Activated CD8-positive, alpha-beta T cell treated with anti-CD3 and anti-CD28 coated beads for 36 hours (primary cell): Measurements from ENCODE around the gene PTPN12. TPM values are rescaled to one million over a fixed set of nuclear protein-coding genes. Genes with fewer than 3 reads are reported as not detected.

ENCODE experiments used
- ATAC-seq: fragments of 200-7000 bp; cut with Tn5 transposase; one replicate; pipeline ENCODE4 v1.10.0; 2021; ENCODE audit warnings: mild to moderate bottlenecking, moderate library complexity
- CTCF ChIA-PET: fragments of 350-600 bp; sonication (Branson Sonifier 250); formaldehyde crosslinking; loops from one replicate; lab custom pipeline; 2021; ENCODE audit warnings: antibody characterized with exemption; lab: Charles Lee
- POLR2A ChIA-PET: fragments of 350-600 bp; sonication (Branson Sonifier 250); formaldehyde crosslinking; loops from one replicate; lab custom pipeline; 2021; ENCODE audit warnings: antibody characterized with exemption; lab: Charles Lee
- DNase-seq: peaks from one replicate; pipeline ENCODE4 v3.0.0-alpha.2; 2020
- H3K27ac Mint-ChIP-seq: one replicate; pipeline ENCODE4 v1.8.0; 2021; ENCODE audit warnings: mild to moderate bottlenecking, mixed read lengths
- H3K27me3 Mint-ChIP-seq: one replicate; pipeline ENCODE4 v1.8.0; 2021; ENCODE audit warnings: mixed read lengths
- H3K36me3 Mint-ChIP-seq: one replicate; pipeline ENCODE4 v1.8.0; 2021; ENCODE audit warnings: low read depth, mixed read lengths
- H3K4me1 Mint-ChIP-seq: one replicate; pipeline ENCODE4 v1.8.0; 2021; ENCODE audit warnings: low read depth, mixed read lengths
- H3K4me3 Mint-ChIP-seq: one replicate; pipeline ENCODE4 v1.8.0; 2021; ENCODE audit warnings: mild to moderate bottlenecking, moderate library complexity, mixed read lengths
- H3K9me3 Mint-ChIP-seq: one replicate; pipeline ENCODE4 v1.8.0; 2021; ENCODE audit warnings: mixed read lengths
- CTCF ChIP-seq: fragments of 200-600 bp; IDR thresholded peaks from one replicate; pipeline ENCODE4 v1.8.0; 2022; ENCODE audit warnings: antibody characterized with exemption, mild to moderate bottlenecking
- intact Hi-C: fragments of 100-400 bp; cut with micrococcal nuclease; formaldehyde crosslinking; loops from one replicate; pipeline ENCODE4 v1.10.0; 2022
- total RNA-seq, 2 experiments: library from RNA; stranded (reverse); gene quantifications; one replicate each; pipeline ENCODE4 v1.2.3, GENCODE V29; 2021

The PTPN12 gene
- total RNA-seq, 2 experiments from 2014 or later: 8.1 to 10.0 TPM

- CTCF ChIA-PET: interaction anchor here (1.2 kb wide), 1 partner anchor 23 kb away, joined by 3 read pairs; no protein-coding TSS in a partner anchor
- TF ChIP-seq CTCF: no peak
- POLR2A ChIA-PET: no interaction called here
- Mint-ChIP-seq H3K4me1 (peaks cover 15% of the 10 kb centered on the region), H3K27ac (no peak overlapping the region), H3K27me3 (no peaks in the 10 kb centered on the region), H3K36me3 (no peaks in the 10 kb centered on the region), H3K4me3 (no peak overlapping the region), H3K9me3 (no peaks in the 10 kb centered on the region)
- DNase-seq (no peak), ATAC-seq (no peak)
- intact Hi-C loops: no loop called here
Measured at GRCh38 chr7:77565917-77566316, 28.8 kb downstream of the PTPN12 start.

- Mint-ChIP-seq H3K4me3 (no peak overlapping the region), H3K27ac (no peak overlapping the region), H3K9me3 (no peaks in the 10 kb centered on the region), H3K36me3 (no peaks in the 10 kb centered on the region), H3K4me1 (peaks cover 10% of the 10 kb centered on the region), H3K27me3 (no peaks in the 10 kb centered on the region)
- CTCF ChIA-PET: no interaction called here
- no peak for ATAC-seq
- POLR2A ChIA-PET: no interaction called here
- TF ChIP-seq CTCF: no peak
- DNase-seq: no peak
- intact Hi-C loops: no loop called here
Measured at GRCh38 chr7:77566421-77566820, 29.3 kb downstream of the PTPN12 start.

- no peak for DNase-seq
- Mint-ChIP-seq H3K4me3 (no peak overlapping the region), H3K4me1 (peaks cover 9% of the 10 kb centered on the region), H3K36me3 (no peaks in the 10 kb centered on the region), H3K27ac (no peak overlapping the region), H3K9me3 (no peaks in the 10 kb centered on the region), H3K27me3 (no peaks in the 10 kb centered on the region)
- intact Hi-C loops: no loop called here
- ChIA-PET CTCF (no interaction called here), POLR2A (no interaction called here)
- no peak for TF ChIP-seq CTCF
- ATAC-seq: no peak
Measured at GRCh38 chr7:77569514-77570232, 32.6 kb downstream of the PTPN12 start.

GRCh38 chr7:77570330-77571011, 33.4 kb downstream of the PTPN12 start:
- ATAC-seq: no peak
- Mint-ChIP-seq H3K27ac (no peak overlapping the region), H3K4me1 (peaks cover 9% of the 10 kb centered on the region)

More at GRCh38 chr7:77570330-77571011, 33.4 kb downstream of the PTPN12 start:
- POLR2A ChIA-PET: no interaction called here
- intact Hi-C loops: no loop called here
- CTCF ChIA-PET: no interaction called here
- Mint-ChIP-seq H3K36me3 (no peaks in the 10 kb centered on the region), H3K27me3 (no peaks in the 10 kb centered on the region), H3K9me3 (no peaks in the 10 kb centered on the region), H3K4me3 (no peak overlapping the region)
- no peak for DNase-seq
- no peak for TF ChIP-seq CTCF
